M059J (cell line): ENCODE results near the gene COL4A2. TPM values are rescaled to one million over a fixed set of nuclear protein-coding genes. Genes with fewer than 3 reads are reported as not detected.

ENCODE experiments used
- DNase-seq: peaks from one replicate; pipeline ENCODE4 v3.0.0-alpha.2; 2012; ENCODE audit warnings: low read depth
- total RNA-seq: library from RNA; depleted of rRNA; stranded (reverse); fragments of >200 nt; shearing (Covaris generic); gene quantifications from 2 replicates; pipeline ENCODE4 v1.2.3, GENCODE V29; 2014

COL4A2 gene
- total RNA-seq, 1 experiment from 2014 or later = 205 TPM

- no peak for DNase-seq
These were observed 47.8 kb downstream of the COL4A2 start for GRCh38 chr13:110354715-110355473.

- DNase-seq = no peak
These were observed 49.3 kb downstream of the COL4A2 start for GRCh38 chr13:110356362-110356761.

- no peak for DNase-seq
These were observed 51.3 kb downstream of the COL4A2 start for GRCh38 chr13:110358381-110358780.

GRCh38 chr13:110359840-110360301 lies 52.8 kb downstream of the COL4A2 start:
- no peak for DNase-seq

GRCh38 chr13:110360598-110360997 lies 53.5 kb downstream of the COL4A2 start:
- no peak for DNase-seq

GRCh38 chr13:110361365-110361911 lies 54.4 kb downstream of the COL4A2 start:
- no peak for DNase-seq

- no peak for DNase-seq
These were observed 55.9 kb downstream of the COL4A2 start for GRCh38 chr13:110363010-110363409.

GRCh38 chr13:110364081-110364480 lies 57.0 kb downstream of the COL4A2 start:
- DNase-seq = no peak

GRCh38 chr13:110365876-110366275 lies 58.8 kb downstream of the COL4A2 start:
- no peak for DNase-seq

GRCh38 chr13:110366733-110367132 lies 59.6 kb downstream of the COL4A2 start:
- DNase-seq = no peak

GRCh38 chr13:110367620-110368019 lies 60.5 kb downstream of the COL4A2 start:
- no peak for DNase-seq

GRCh38 chr13:110368408-110368807 lies 61.3 kb downstream of the COL4A2 start:
- no peak for DNase-seq

- no peak for DNase-seq
These were observed 62.3 kb downstream of the COL4A2 start for GRCh38 chr13:110369400-110369799.

- no peak for DNase-seq
These were observed 64.7 kb downstream of the COL4A2 start for GRCh38 chr13:110371550-110372465.

- DNase-seq = no peak
These were observed 65.6 kb downstream of the COL4A2 start for GRCh38 chr13:110372676-110373075.

- DNase-seq = no peak
These were observed 66.5 kb downstream of the COL4A2 start for GRCh38 chr13:110373617-110374016.

GRCh38 chr13:110374431-110375370 lies 67.6 kb downstream of the COL4A2 start:
- DNase-seq = no peak

GRCh38 chr13:110376120-110376519 lies 69.0 kb downstream of the COL4A2 start:
- DNase-seq = no peak

- DNase-seq = no peak
These were observed 70.2 kb downstream of the COL4A2 start for GRCh38 chr13:110377178-110377825.

- DNase-seq = no peak
These were observed 70.7 kb downstream of the COL4A2 start for GRCh38 chr13:110377826-110378201.

- DNase-seq = no peak
These were observed 72.3 kb downstream of the COL4A2 start for GRCh38 chr13:110379358-110379757.
